GM18951 (cell line): Measurements from ENCODE around the gene TRIO.

Source experiments
- POLR2A ChIP-seq: IDR thresholded peaks from 4 replicates; pipeline ENCODE4 v1.6.1; 2011; ENCODE audit warnings: mild to moderate bottlenecking; ENCODE audit not compliant: insufficient read length, insufficient read depth; ENCODE audit errors: extremely low read depth
- in situ Hi-C: fragments of 300-500 bp; cut with MboI; formaldehyde crosslinking; loops from one replicate; pipeline ENCODE4 v1.12.0; 2022; ENCODE audit warnings: low sequenced_read_pairs, mixed read lengths, inconsistent platforms; ENCODE audit not compliant: unreplicated experiment

Gene TRIO

GRCh38 chr5:14472986-14473567 lies 329.9 kb downstream of the TRIO start:
- in situ Hi-C loops = no loop called here
- TF ChIP-seq POLR2A = no peak

- in situ Hi-C loops = no loop called here
- TF ChIP-seq POLR2A = no peak
Observed at GRCh38 chr5:14475045-14475444, 331.9 kb downstream of the TRIO start.

DNA sequence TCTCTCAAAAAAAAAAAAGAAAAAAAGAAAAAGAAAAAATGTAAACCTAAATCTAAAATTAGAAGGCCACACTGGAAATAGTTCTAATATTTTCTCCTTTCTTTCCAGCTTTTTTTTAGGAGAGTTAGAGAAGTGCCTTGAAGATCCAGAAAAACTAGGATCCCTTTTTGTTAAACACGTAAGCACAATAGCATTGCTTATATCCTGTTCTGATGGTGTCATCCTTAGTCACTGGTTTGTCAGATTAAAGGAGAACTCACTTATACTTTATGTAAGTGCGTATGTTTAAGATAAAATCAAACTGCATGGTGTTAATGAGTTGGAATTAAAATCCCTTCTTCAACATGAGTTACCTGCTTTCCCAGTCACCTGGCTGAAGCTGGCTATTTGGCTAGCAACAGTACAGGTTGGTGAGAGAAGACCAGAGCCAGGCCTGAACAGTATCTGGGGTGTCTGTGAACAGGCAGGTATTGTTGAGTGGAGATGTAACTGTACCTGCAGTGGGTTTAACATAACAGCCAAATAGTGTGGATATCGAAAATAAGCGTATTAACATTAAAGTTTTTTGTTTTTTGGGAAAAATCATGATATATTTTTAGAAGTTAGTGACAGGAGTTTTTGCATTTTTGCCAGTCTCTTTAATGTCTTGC lies 333.8 kb downstream of the TRIO start:
- in situ Hi-C loops = no loop called here
- no peak for TF ChIP-seq POLR2A

DNA sequence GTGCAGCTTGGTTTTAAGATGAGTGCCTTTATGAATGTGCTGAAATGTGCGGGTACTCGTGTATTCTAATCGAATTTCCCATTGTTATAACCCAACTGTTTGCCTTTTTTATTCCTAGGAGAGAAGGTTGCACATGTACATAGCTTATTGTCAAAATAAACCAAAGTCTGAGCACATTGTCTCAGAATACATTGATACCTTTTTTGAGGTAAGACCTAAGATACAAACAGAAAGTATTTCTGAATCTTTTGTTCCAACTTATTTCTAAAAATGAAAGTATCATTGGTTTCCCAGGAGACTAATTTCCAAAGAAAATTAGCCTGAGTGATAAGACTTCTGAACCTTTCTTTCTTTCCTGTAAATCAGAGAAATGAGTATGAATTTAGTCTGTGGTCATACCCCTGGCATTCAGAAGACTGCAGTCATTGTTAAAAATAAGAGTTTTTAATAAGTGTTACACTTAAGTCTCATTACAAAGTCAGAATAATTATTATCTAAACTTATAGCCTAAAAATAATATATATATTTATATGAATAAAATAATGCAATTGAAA lies 336.1 kb downstream of the TRIO start:
- TF ChIP-seq POLR2A = no peak
- in situ Hi-C loops = no loop called here

- in situ Hi-C loops = no loop called here
- no peak for TF ChIP-seq POLR2A
Observed at GRCh38 chr5:14481349-14481748, 338.2 kb downstream of the TRIO start.

- in situ Hi-C loops = no loop called here
Observed at GRCh38 chr5:14482085-14482484, 338.9 kb downstream of the TRIO start.

DNA sequence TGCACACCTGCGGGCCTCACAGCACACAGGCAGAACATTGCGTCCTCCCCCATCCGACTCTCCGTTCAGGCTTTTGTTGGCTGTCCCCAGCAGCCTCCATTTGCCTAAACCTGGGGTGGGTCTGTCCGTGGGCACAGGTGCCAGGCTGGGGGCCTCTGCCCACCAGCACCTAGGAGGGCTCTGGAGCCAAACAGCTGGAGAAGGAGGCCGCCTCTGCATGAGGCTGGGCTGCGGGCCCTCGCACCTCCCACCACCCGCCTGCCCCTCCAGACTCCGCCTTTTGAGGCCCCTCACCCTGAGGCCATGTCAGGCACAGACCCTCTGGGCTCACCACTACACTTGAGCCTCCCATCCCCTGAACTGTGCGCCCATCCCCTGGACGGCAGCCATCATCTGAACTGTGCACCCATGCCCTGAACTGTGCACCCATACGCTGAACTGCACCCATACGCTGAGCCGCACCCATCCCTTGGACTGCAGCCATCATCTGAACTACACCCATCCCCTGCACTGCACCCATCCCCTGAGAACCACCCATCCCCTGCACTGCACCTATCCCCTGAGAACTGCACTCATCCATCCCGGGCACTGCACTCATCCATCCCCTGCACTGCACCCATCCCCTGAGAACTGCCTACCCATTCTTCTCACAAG lies 340.5 kb downstream of the TRIO start:
- TF ChIP-seq POLR2A = no peak
- in situ Hi-C loops = no loop called here

More at GRCh38 chr5:14482085-14482484, 338.9 kb downstream of the TRIO start:
- TF ChIP-seq POLR2A = no peak

- in situ Hi-C loops = no loop called here
- no peak for TF ChIP-seq POLR2A
Observed at GRCh38 chr5:14486486-14486885, 343.3 kb downstream of the TRIO start.

GRCh38 chr5:14486996-14487896 lies 344.1 kb downstream of the TRIO start:
- no peak for TF ChIP-seq POLR2A
- in situ Hi-C loops = no loop called here

DNA sequence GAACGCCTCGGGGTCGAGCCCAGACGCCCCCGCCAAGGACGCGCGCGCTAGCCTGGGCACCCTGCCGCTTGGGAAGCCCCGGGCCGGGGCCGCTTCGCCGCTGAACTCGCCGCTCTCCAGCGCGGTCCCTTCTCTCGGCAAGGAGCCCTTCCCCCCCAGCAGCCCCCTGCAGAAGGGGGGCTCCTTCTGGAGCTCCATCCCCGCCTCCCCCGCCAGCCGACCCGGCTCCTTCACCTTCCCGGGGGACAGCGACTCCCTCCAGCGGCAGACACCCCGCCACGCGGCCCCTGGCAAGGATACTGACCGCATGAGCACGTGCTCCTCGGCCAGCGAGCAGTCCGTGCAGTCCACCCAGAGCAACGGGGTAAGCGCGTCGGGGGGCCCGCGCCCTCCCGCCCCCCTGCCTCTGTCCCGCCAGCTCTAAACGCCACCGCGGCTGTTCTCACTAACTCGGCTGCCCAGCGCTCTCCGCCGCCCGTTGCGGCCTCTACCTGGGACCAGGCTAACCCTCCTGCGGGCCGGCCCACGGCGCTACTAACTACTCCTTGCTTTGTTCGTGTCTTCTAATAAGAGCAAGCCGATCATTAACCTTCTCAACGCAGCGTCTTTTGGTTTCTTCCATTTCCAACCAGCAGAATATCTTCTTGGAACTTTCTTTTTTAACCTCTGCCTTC lies 344.9 kb downstream of the TRIO start:
- TF ChIP-seq POLR2A = no peak
- in situ Hi-C loops = no loop called here

GRCh38 chr5:14488709-14489108 lies 345.6 kb downstream of the TRIO start:
- no peak for TF ChIP-seq POLR2A
- in situ Hi-C loops = no loop called here

- in situ Hi-C loops = no loop called here
- no peak for TF ChIP-seq POLR2A
Observed at GRCh38 chr5:14489643-14490042, 346.5 kb downstream of the TRIO start.
